Keratinocyte (primary cell): ENCODE data around the gene SCN4A. TPM values are rescaled to one million over a fixed set of nuclear protein-coding genes. Genes with fewer than 3 reads are reported as not detected.

ENCODE experiments used
- DNase-seq: peaks from one replicate; pipeline ENCODE4 v3.0.0-alpha.2; 2011; ENCODE audit warnings: low read depth, missing footprints, low spot score
- FAIRE-seq: peaks from 2 replicates; lab custom pipeline; 2011; peaks lifted over from hg19 to GRCh38; lab: Jason Lieb, UNC
- H2AFZ ChIP-seq: 2 replicates; pipeline ENCODE4 v1.6.0; 2012; ENCODE audit warnings: low read length, control low read depth, inconsistent platforms; ENCODE audit not compliant: control insufficient read depth
- H3K27ac ChIP-seq: 2 replicates; pipeline ENCODE4 v1.5.1; 2011; ENCODE audit warnings: low read length; ENCODE audit not compliant: control insufficient read depth, insufficient read depth
- H3K27me3 ChIP-seq: 3 replicates; pipeline ENCODE4 v1.6.0; 2011; ENCODE audit warnings: low read length; ENCODE audit not compliant: control insufficient read depth, insufficient read depth; ENCODE audit errors: extremely low read depth
- H3K36me3 ChIP-seq, 2 experiments: 2 replicates in 1 of 2; 3 replicates in 1 of 2; pipeline ENCODE4 v1.5.1; 2011; ENCODE audit warnings: low read length in 2 of 2, mild to moderate bottlenecking in 1 of 2; ENCODE audit not compliant: control insufficient read depth in 2 of 2, insufficient read depth in 2 of 2; ENCODE audit errors: extremely low read depth in 1 of 2
- H3K4me1 ChIP-seq: 3 replicates; pipeline ENCODE4 v1.5.1; 2011; ENCODE audit warnings: low read length; ENCODE audit not compliant: control insufficient read depth, insufficient read depth; ENCODE audit errors: extremely low read depth
- H3K4me2 ChIP-seq: 3 replicates; pipeline ENCODE4 v1.6.0; 2011; ENCODE audit warnings: low read depth, low read length; ENCODE audit not compliant: control insufficient read depth, insufficient read depth; ENCODE audit errors: extremely low read depth
- H3K4me3 ChIP-seq, 3 experiments: fragments of 200-600 bp in 1 of 3; sonication (generic) in 1 of 3; 2 replicates in 2 of 3; 3 replicates in 1 of 3; pipeline ENCODE4 v1.5.1; 2011 to 2016; ENCODE audit warnings: low read length in 3 of 3, mild to moderate bottlenecking in 3 of 3, control low read depth in 2 of 3, inconsistent platforms in 1 of 3, low read depth in 1 of 3, mixed read lengths in 1 of 3, mixed run types in 1 of 3, moderate library complexity in 1 of 3; ENCODE audit not compliant: control insufficient read depth in 2 of 3, insufficient read depth in 2 of 3; ENCODE audit errors: extremely low read depth in 1 of 3
- H3K79me2 ChIP-seq: 2 replicates; pipeline ENCODE4 v1.6.0; 2012; ENCODE audit warnings: low read length; ENCODE audit not compliant: control insufficient read depth, insufficient read depth
- H3K9ac ChIP-seq: 3 replicates; pipeline ENCODE4 v1.6.0; 2011; ENCODE audit warnings: low read length; ENCODE audit not compliant: control insufficient read depth, insufficient read depth; ENCODE audit errors: extremely low read depth
- H3K9me1 ChIP-seq: 3 replicates; pipeline ENCODE4 v1.6.0; 2011; ENCODE audit warnings: low read length; ENCODE audit not compliant: control insufficient read depth, insufficient read depth; ENCODE audit errors: extremely low read depth
- H3K9me3 ChIP-seq: 2 replicates; pipeline ENCODE4 v1.5.1; 2012; ENCODE audit warnings: low read depth, low read length; ENCODE audit not compliant: control insufficient read depth
- H4K20me1 ChIP-seq: 3 replicates; pipeline ENCODE4 v1.6.0; 2011; ENCODE audit warnings: low read length; ENCODE audit not compliant: control insufficient read depth, insufficient read depth; ENCODE audit errors: extremely low read depth
- EZH2 ChIP-seq: IDR thresholded peaks from one replicate; pipeline ENCODE4 v1.6.1; 2012; ENCODE audit warnings: inconsistent platforms, mild to moderate bottlenecking, low read length, moderate library complexity
- dilution Hi-C: fragments of 300-500 bp; cut with MboI; formaldehyde crosslinking; loops from one replicate; pipeline ENCODE4 v1.7.0; 2020; ENCODE audit warnings: low sequenced_read_pairs; ENCODE audit not compliant: extremely low pct_ligation_motif_present
- polyA plus RNA-seq, 5 experiments: library from polyadenylated mRNA; depleted of rRNA in 3 of 5; stranded (reverse) in 3 of 5; stranded (forward) in 1 of 5; unstranded in 1 of 5; fragments of >200 nt; gene quantifications; 1 replicate in 1 of 5; 2 replicates in 3 of 5; 3 replicates in 1 of 5; pipeline versions ENCODE4 v1.2.1 to v1.2.3, GENCODE V29; 2011 to 2012; ENCODE audit warnings: missing spikeins in 2 of 5, low read depth in 1 of 5, low replicate concordance in 1 of 5
- TF ChIP-seq, protein P1 (sequence below), 3 experiments: IDR thresholded peaks in 1 of 3; conservative IDR thresholded peaks in 1 of 3; optimal IDR thresholded peaks in 1 of 3; 2 replicates in 2 of 3; 3 replicates in 1 of 3; pipeline versions ENCODE3 to v1.5.1; 2011; ENCODE audit warnings: low read length in 3 of 3, mild to moderate bottlenecking in 3 of 3, moderate library complexity in 2 of 3, control low read depth in 1 of 3, inconsistent platforms in 1 of 3; ENCODE audit not compliant: insufficient read depth in 2 of 3; ENCODE audit errors: extremely low read depth in 1 of 3

SCN4A gene
- polyA plus RNA-seq, 1 donor (not counting 4 experiments of a cell fraction or from before 2014, with no cell fraction given), result not detected

DNA sequence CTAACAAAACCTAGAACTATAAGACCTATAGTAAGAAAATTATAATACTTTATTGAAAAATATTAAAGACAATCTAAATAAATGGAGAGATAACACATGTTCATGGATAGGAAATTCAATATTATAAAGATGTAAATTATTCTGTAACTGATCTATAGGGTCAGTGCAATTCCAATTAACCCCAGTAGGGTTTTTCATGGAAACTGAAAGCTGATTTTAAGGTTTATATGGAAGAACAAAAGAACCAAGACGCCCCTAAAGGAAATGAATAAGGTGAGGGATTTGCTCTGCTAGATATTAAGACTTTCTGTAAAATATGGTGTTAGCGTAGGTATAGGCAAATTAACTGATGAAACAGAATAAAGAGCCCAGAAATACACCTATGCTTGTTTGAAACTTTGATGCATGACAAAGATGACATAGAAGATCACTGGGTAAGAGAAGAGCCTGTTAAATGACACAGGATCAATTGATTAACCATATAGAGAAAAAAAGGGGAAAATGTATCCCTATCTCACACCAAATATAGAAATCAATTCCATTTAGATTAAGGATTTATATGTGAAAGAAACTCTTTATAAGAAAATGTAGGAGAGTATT is 44.8 kb upstream of the SCN4A start:
- FAIRE-seq, result no peak
- TF ChIP-seq EZH2, result no peak
- TF ChIP-seq, protein P1, sequence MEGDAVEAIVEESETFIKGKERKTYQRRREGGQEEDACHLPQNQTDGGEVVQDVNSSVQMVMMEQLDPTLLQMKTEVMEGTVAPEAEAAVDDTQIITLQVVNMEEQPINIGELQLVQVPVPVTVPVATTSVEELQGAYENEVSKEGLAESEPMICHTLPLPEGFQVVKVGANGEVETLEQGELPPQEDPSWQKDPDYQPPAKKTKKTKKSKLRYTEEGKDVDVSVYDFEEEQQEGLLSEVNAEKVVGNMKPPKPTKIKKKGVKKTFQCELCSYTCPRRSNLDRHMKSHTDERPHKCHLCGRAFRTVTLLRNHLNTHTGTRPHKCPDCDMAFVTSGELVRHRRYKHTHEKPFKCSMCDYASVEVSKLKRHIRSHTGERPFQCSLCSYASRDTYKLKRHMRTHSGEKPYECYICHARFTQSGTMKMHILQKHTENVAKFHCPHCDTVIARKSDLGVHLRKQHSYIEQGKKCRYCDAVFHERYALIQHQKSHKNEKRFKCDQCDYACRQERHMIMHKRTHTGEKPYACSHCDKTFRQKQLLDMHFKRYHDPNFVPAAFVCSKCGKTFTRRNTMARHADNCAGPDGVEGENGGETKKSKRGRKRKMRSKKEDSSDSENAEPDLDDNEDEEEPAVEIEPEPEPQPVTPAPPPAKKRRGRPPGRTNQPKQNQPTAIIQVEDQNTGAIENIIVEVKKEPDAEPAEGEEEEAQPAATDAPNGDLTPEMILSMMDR (optimal IDR thresholded peaks at IDR 0.05 in 1 of 3, IDR thresholded peaks at IDR 0.05 in 1 of 3, conservative IDR thresholded peaks at IDR 0.05 in 1 of 3; ENCODE audit: extremely low read depth in 1 of 3, insufficient read depth in 2 of 3, low read length in 3 of 3), result peak in 2 of 3 experiments; percentile 10 to 16
- Histone ChIP-seq H3K36me3 (no peaks in the 10 kb centered on the region), H3K79me2 (no peaks in the 10 kb centered on the region), H2AFZ (no peak overlapping the region), H3K9ac (no peak overlapping the region), H3K4me1 (no peaks in the 10 kb centered on the region), H3K4me2 (no peak overlapping the region), H3K9me3 (no peaks in the 10 kb centered on the region), H3K9me1 (no peaks in the 10 kb centered on the region), H3K27ac (no peak overlapping the region), H4K20me1 (no peaks in the 10 kb centered on the region), H3K27me3 (no peaks in the 10 kb centered on the region), H3K4me3 (no peak overlapping the region)
- dilution Hi-C loops, result no loop called here
- DNase-seq, result no peak

DNA sequence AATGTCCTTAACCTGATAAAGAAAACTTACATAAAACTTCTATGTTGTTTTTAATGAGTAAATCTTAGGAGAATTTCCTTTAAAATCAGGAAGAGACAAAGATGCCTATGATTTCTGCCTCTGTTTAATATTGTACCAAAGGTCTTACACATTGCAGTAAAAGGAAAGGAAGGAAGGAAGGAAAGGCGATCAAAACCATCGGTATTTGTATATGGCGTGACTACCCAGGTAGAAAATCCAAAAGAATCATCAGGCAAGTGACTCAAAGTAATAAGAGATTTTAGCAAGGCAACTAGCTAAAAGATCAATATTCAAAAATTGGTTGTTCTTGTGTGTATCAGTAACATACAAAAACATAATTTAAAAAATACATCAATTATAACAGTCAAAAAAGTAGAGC is 44.3 kb upstream of the SCN4A start:
- no peaks in the 10 kb centered on the region for H3K4me1 ChIP-seq

More for the DNA sequence above, 44.3 kb upstream of the SCN4A start:
- no peak overlapping the region for H3K9ac ChIP-seq
- no peak for FAIRE-seq
- no peaks in the 10 kb centered on the region for H3K9me1 ChIP-seq
- no peak overlapping the region for H2AFZ ChIP-seq
- no peaks in the 10 kb centered on the region for H3K9me3 ChIP-seq
- no peaks in the 10 kb centered on the region for H3K79me2 ChIP-seq
- dilution Hi-C loops, result no loop called here
- H4K20me1 ChIP-seq, result no peaks in the 10 kb centered on the region
- no peak overlapping the region for H3K4me2 ChIP-seq
- no peak overlapping the region for H3K4me3 ChIP-seq
- H3K27me3 ChIP-seq, result no peaks in the 10 kb centered on the region
- H3K27ac ChIP-seq, result no peak overlapping the region
- no peaks in the 10 kb centered on the region for H3K36me3 ChIP-seq
- DNase-seq, result no peak
- no peak for TF ChIP-seq EZH2
- TF ChIP-seq, protein P1 (optimal IDR thresholded peaks at IDR 0.05 in 1 of 3, IDR thresholded peaks at IDR 0.05 in 1 of 3, conservative IDR thresholded peaks at IDR 0.05 in 1 of 3; ENCODE audit: extremely low read depth in 1 of 3, insufficient read depth in 2 of 3, low read length in 3 of 3), result no peak
